Cardiac muscle cell (in vitro differentiated cells and primary cell): ENCODE results near the gene NPAS3. TPM values are rescaled to one million over a fixed set of nuclear protein-coding genes. Genes with fewer than 3 reads are reported as not detected.

Experiments used
- DNase-seq, 2 donors: peaks; one replicate each; pipeline versions ENCODE4 v3.0.0 to v3.0.0-alpha.2; 2010 to 2017; ENCODE audit warnings: low read depth in 1 of 2, low spot score in 1 of 2
- H3K27ac ChIP-seq: fragments of 200-600 bp; sonication (generic); 2 replicates; pipeline ENCODE4 v1.5.1; 2016
- H3K27me3 ChIP-seq: fragments of 200-600 bp; sonication (generic); 2 replicates; pipeline ENCODE4 v1.6.0; 2016; ENCODE audit warnings: control low read depth
- H3K36me3 ChIP-seq: fragments of 200-600 bp; sonication (generic); 2 replicates; pipeline ENCODE4 v1.5.1; 2016; ENCODE audit warnings: control low read depth
- H3K4me1 ChIP-seq: fragments of 200-600 bp; sonication (generic); 2 replicates; pipeline ENCODE4 v1.8.1; 2017; ENCODE audit warnings: low read depth, mild to moderate bottlenecking, mixed run types
- H3K4me3 ChIP-seq: fragments of 200-600 bp; sonication (generic); 2 replicates; pipeline ENCODE4 v1.5.1; 2016; ENCODE audit warnings: mild to moderate bottlenecking
- H3K9me3 ChIP-seq: fragments of 200-600 bp; sonication (generic); 2 replicates; pipeline ENCODE4 v1.5.1; 2017; ENCODE audit warnings: low read depth, mild to moderate bottlenecking, control low read depth
- polyA plus RNA-seq: library from polyadenylated mRNA; unstranded; fragments of >200 nt; fragmentation: Nextera tagmentation; extraction: Ambion mirVana; gene quantifications from 2 replicates; pipeline ENCODE4 v1.2.1, GENCODE V29; 2016
- total RNA-seq: library from RNA; depleted of rRNA; stranded (reverse); fragments of >200 nt; gene quantifications from 2 replicates; pipeline ENCODE4 v1.2.3, GENCODE V29; 2016
- TF ChIP-seq, protein P1 (sequence below): IDR thresholded peaks from 2 replicates; pipeline ENCODE4 v1.5.1; 2012; ENCODE audit warnings: low read depth, mild to moderate bottlenecking, low read length

The NPAS3 gene
- total and polyA plus RNA-seq, 2 experiments from 2014 or later, result 0.18 TPM

DNA sequence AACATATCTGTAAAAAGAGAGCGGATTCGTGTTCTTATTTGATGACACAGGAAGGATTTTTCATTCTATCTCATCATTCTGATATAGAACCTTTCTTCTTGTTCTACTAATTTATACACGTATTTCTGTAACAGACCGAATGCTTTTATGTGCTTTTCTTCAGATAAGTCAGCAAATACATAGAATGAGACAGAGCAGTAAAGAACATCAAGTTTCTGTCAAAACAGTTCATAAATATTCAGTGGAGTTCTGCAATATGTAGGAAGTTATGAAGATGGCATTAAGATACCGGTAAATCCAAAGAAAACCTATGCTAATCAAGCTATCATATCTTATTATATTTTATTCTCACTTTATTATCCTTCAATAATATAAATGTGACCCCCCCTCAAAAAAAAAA, 731.6 kb downstream of the NPAS3 start:
- no peaks in the 10 kb centered on the region for H3K36me3 ChIP-seq

DNA sequence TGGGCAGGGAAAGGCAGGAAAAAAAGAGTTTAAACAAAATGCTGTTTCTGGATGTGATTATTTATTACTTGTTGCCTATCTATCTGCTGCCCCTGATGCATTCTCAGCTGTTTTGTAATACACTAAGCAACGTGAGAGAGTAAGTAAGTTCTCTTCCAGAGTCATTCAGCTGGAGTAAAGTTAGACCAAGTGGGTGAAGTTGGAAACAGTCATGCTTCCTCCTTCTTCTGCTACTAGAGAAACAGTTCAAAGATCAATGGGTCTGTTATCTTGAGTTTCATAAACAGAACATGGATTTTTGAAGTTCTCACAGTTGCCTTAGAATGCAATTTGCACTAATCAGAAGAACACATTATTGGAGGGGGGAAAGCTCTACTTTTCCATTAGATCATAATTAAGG, 732.9 kb downstream of the NPAS3 start:
- H3K27ac ChIP-seq, result no peak overlapping the region
- no peak for DNase-seq

More for the DNA sequence above, 731.6 kb downstream of the NPAS3 start:
- TF ChIP-seq, protein P1, sequence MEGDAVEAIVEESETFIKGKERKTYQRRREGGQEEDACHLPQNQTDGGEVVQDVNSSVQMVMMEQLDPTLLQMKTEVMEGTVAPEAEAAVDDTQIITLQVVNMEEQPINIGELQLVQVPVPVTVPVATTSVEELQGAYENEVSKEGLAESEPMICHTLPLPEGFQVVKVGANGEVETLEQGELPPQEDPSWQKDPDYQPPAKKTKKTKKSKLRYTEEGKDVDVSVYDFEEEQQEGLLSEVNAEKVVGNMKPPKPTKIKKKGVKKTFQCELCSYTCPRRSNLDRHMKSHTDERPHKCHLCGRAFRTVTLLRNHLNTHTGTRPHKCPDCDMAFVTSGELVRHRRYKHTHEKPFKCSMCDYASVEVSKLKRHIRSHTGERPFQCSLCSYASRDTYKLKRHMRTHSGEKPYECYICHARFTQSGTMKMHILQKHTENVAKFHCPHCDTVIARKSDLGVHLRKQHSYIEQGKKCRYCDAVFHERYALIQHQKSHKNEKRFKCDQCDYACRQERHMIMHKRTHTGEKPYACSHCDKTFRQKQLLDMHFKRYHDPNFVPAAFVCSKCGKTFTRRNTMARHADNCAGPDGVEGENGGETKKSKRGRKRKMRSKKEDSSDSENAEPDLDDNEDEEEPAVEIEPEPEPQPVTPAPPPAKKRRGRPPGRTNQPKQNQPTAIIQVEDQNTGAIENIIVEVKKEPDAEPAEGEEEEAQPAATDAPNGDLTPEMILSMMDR, result no peak
- no peak overlapping the region for H3K27ac ChIP-seq
- H3K4me3 ChIP-seq, result no peak overlapping the region
- H3K9me3 ChIP-seq, result no peaks in the 10 kb centered on the region
- no peaks in the 10 kb centered on the region for H3K4me1 ChIP-seq
- H3K27me3 ChIP-seq, result no peaks in the 10 kb centered on the region
- DNase-seq, result no peak

DNA sequence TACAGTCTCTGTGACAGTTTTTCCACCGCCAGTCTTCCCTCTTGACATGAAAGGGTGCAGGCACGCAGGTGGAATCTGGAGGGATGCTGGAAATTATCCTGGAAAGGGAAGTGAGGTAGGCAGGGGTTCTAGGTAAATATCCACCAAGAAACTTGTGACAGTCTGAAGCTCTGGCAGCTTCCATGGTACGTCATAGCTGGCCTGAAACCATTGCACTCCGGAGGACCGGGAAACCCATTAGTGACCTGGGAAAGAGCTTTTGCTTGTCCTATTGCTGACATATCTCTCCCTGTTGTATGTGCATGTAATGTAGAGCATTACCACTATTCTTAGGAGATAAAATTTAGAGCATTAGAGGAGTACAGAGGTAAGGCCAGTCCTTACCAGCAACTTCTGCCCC, 736.2 kb downstream of the NPAS3 start:
- DNase-seq, result no peak
- TF ChIP-seq, protein P1, result no peak

More for the DNA sequence above, 732.9 kb downstream of the NPAS3 start:
- H3K9me3 ChIP-seq, result no peaks in the 10 kb centered on the region
- H3K36me3 ChIP-seq, result no peaks in the 10 kb centered on the region
- no peak overlapping the region for H3K4me3 ChIP-seq
- no peaks in the 10 kb centered on the region for H3K4me1 ChIP-seq
- TF ChIP-seq, protein P1, result no peak
- no peaks in the 10 kb centered on the region for H3K27me3 ChIP-seq

DNA sequence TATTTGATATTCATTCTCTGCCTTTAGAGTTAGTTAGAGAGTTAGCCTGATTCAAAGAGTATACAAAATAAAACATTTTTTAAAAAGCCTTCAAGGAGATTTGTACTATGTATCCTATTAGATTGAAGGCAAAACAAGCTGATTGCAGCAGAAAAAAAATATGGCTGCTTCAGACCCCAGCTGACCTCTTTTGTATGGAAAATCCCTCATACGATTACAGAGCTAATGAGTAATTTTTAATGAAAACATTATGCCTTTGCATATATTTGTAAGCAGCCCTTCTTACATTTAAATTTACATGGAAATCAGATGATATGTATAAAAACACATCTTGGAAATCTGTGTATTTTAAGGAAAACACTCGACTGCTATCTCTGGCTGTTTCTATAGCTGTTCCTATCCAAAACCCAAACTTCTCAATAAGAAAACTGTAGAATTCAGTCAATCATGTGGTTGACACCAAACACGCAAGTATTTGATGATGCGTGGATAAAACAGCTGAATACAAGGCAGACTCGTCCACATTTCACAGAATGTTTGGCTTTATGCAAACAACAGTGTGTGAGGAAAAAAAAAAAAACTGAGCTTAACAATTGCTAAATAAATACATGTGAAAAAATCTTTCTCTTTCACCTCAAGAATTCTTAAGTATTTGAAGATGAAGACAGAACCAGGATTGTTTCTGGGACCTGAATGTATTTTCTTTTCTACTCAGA, 736.9 kb downstream of the NPAS3 start:
- Histone ChIP-seq H3K36me3 (no peaks in the 10 kb centered on the region), H3K27ac (no peak overlapping the region), H3K9me3 (no peaks in the 10 kb centered on the region), H3K27me3 (no peaks in the 10 kb centered on the region), H3K4me1 (no peaks in the 10 kb centered on the region), H3K4me3 (no peak overlapping the region)
- TF ChIP-seq, protein P1, result no peak
- no peak for DNase-seq

More for the DNA sequence above, 736.2 kb downstream of the NPAS3 start:
- Histone ChIP-seq H3K27ac (no peak overlapping the region), H3K4me3 (no peak overlapping the region), H3K36me3 (no peaks in the 10 kb centered on the region), H3K27me3 (no peaks in the 10 kb centered on the region), H3K9me3 (no peaks in the 10 kb centered on the region), H3K4me1 (no peaks in the 10 kb centered on the region)

DNA sequence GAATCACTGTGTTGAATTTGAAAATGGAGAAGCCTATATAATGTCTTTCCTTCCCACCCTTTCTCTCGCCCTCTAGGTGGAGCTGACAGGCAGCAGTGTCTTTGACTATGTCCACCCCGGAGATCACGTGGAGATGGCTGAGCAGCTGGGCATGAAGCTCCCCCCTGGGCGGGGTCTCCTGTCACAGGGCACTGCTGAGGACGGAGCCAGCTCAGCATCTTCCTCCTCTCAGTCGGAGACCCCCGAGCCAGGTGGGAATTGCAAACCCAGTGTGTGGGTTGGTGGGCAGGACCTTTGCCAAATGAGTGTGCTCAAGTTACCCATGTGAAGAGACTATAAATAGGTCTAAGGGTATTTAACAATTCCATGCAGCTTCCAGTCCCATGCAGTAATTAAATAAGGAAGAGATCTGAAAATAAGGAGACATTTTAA, 737.5 kb downstream of the NPAS3 start:
- Histone ChIP-seq H3K4me1 (no peaks in the 10 kb centered on the region), H3K36me3 (no peaks in the 10 kb centered on the region), H3K4me3 (no peak overlapping the region), H3K27me3 (no peaks in the 10 kb centered on the region), H3K27ac (no peak overlapping the region), H3K9me3 (no peaks in the 10 kb centered on the region)
- TF ChIP-seq, protein P1, result peak; percentile 62
- peak; percentile 62 to 74 for DNase-seq
